Measurements from ENCODE around the gene SLC25A45.

SLC25A45 gene

DNA sequence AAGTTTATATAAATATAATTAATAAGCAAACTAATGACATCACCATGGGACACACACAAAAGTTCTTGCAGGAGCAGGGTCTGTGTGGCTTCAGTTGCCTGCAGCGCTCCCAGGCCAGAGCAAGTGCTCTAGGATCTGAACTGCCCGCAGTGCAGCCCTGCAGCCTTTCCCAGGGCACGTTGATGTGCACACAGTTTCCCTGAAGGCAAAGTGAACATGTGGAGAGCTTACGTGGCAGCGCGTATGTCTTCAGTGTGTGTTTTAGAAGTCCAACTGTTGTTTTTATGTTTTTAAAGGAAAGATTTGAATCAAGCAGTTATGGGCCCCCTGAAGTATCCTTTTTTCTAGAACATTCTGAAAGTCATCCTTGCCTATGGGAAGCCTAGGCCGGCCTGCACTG lies 29.1 kb downstream of the SLC25A45 start:
- no peak overlapping the region for H3K4me3 ChIP-seq (ENCODE audit: low read depth, low read length)
- H3K27me3 ChIP-seq (replicated peaks): peaks cover 5% of the 10 kb centered on the region
- TF ChIP-seq, protein P1, sequence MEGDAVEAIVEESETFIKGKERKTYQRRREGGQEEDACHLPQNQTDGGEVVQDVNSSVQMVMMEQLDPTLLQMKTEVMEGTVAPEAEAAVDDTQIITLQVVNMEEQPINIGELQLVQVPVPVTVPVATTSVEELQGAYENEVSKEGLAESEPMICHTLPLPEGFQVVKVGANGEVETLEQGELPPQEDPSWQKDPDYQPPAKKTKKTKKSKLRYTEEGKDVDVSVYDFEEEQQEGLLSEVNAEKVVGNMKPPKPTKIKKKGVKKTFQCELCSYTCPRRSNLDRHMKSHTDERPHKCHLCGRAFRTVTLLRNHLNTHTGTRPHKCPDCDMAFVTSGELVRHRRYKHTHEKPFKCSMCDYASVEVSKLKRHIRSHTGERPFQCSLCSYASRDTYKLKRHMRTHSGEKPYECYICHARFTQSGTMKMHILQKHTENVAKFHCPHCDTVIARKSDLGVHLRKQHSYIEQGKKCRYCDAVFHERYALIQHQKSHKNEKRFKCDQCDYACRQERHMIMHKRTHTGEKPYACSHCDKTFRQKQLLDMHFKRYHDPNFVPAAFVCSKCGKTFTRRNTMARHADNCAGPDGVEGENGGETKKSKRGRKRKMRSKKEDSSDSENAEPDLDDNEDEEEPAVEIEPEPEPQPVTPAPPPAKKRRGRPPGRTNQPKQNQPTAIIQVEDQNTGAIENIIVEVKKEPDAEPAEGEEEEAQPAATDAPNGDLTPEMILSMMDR (IDR thresholded peaks at IDR 0.05; ENCODE audit: low read depth, low read length, missing control alignments): no peak
- in situ Hi-C loops (cut with HindIII; ENCODE audit: low pct_ligation_motif_present, low sequenced_read_pairs): no loop called here
- peaks cover 43% of the 10 kb centered on the region for H3K36me3 ChIP-seq (replicated peaks)
- H3K27ac ChIP-seq: no peak overlapping the region
- DNase-seq: no peak

DNA sequence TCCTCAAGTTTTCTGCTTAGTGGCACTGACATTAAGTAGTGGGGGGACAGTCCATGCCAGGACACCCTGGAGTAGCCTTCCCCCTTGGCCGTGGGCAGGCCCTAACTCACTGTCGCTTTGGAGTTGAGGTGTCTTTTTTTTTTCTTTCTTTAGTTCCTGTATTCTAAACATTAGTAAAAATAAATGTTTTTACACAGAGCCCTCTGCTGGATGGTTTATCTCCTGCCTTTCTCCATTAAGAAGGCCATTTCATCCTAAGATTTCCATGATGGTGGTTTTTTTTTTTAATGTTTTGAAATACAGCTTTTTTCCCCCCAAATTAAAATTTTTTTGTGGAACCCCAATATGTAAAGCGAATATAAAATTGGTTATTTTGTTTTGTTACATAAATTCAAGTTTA lies 29.7 kb downstream of the SLC25A45 start:
- no peak overlapping the region for H3K27ac ChIP-seq
- in situ Hi-C loops (cut with HindIII; ENCODE audit: low pct_ligation_motif_present, low sequenced_read_pairs): no loop called here
- TF ChIP-seq, protein P1 (IDR thresholded peaks at IDR 0.05; ENCODE audit: low read depth, low read length, missing control alignments): peak; percentile 33
- peaks cover 48% of the 10 kb centered on the region for H3K36me3 ChIP-seq (replicated peaks)
- no peak overlapping the region for H3K4me3 ChIP-seq (ENCODE audit: low read depth, low read length)
- DNase-seq: no peak
- H3K27me3 ChIP-seq (replicated peaks): peaks cover 5% of the 10 kb centered on the region

DNA sequence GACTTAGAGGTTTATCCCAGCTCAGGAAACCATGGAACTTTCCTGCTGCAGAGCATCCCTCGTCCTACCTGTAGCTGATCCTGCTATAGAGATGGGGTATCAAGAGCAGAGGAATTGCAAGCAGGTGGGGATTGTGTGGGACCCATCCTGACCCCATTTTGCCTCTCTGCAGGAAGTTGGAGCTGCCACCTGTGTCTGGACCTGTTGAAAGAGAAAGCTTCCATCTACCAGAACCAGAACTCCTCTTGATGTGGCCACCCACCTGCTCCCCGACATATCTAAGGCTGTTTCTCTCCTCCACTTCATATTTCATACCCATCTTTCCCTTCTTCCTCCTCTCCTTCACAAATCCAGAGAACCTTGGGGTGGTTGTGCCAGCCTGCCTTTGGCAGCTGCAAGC lies 30.9 kb downstream of the SLC25A45 start:
- TF ChIP-seq, protein P1 (IDR thresholded peaks at IDR 0.05; ENCODE audit: low read depth, low read length, missing control alignments): no peak
- no peak overlapping the region for H3K4me3 ChIP-seq (ENCODE audit: low read depth, low read length)
- in situ Hi-C loops (cut with HindIII; ENCODE audit: low pct_ligation_motif_present, low sequenced_read_pairs): no loop called here
- H3K27ac ChIP-seq: no peak overlapping the region
- no peak for DNase-seq
- H3K27me3 ChIP-seq (replicated peaks): peaks cover 3% of the 10 kb centered on the region
- H3K36me3 ChIP-seq (replicated peaks): peaks cover 57% of the 10 kb centered on the region

DNA sequence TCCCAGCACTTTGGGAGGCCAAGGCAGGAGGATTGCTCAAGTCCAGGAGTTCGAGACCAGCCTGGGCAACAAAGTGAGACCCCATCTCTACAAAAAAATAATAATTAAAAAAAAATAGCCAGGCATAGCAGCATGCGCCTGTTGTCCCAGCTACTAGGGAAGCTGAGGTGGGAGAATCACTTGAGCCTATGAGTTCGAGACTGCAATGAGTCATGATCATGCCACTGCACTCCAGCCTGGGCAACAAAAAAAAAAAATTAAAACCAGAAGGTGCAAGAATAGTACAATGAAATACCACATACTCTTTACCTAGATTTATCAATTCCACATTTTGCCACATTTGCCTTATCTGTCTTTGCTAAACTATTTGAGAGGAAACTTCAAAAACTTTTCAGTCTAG lies 40.6 kb downstream of the SLC25A45 start:
- peaks cover 52% of the 10 kb centered on the region for H3K36me3 ChIP-seq (replicated peaks)

DNA sequence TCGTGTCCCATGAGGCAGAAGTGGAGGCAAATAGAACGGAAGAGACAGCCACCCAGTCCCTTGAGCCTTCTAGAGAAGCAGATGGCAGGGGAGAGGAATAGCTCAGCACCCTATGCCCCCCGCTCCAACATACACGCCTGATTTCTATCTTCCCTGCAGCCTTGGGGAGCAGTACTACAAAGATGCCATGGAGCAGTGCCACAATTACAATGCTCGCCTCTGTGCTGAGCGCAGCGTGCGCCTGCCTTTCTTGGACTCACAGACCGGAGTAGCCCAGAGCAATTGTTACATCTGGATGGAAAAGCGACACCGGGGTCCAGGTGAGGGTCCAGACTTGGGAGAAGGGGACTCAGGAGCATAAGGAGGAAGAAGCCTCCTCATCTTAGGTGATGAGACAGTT lies 42.2 kb downstream of the SLC25A45 start:
- no peak for DNase-seq
- TF ChIP-seq, protein P1 (IDR thresholded peaks at IDR 0.05; ENCODE audit: low read depth, low read length, missing control alignments): no peak
- in situ Hi-C loops (cut with HindIII; ENCODE audit: low pct_ligation_motif_present, low sequenced_read_pairs): no loop called here
- Histone ChIP-seq H3K27ac (no peak overlapping the region), H3K27me3 (replicated peaks) (no peaks in the 10 kb centered on the region), H3K36me3 (replicated peaks) (peaks cover 37% of the 10 kb centered on the region), H3K4me3 (ENCODE audit: low read depth, low read length) (no peak overlapping the region)

More for the DNA sequence above, 40.6 kb downstream of the SLC25A45 start:
- TF ChIP-seq, protein P1 (IDR thresholded peaks at IDR 0.05; ENCODE audit: low read depth, low read length, missing control alignments): no peak
- Histone ChIP-seq H3K4me3 (ENCODE audit: low read depth, low read length) (no peak overlapping the region), H3K27me3 (replicated peaks) (no peaks in the 10 kb centered on the region), H3K27ac (no peak overlapping the region)
- in situ Hi-C loops (cut with HindIII; ENCODE audit: low pct_ligation_motif_present, low sequenced_read_pairs): no loop called here
- DNase-seq: no peak

DNA sequence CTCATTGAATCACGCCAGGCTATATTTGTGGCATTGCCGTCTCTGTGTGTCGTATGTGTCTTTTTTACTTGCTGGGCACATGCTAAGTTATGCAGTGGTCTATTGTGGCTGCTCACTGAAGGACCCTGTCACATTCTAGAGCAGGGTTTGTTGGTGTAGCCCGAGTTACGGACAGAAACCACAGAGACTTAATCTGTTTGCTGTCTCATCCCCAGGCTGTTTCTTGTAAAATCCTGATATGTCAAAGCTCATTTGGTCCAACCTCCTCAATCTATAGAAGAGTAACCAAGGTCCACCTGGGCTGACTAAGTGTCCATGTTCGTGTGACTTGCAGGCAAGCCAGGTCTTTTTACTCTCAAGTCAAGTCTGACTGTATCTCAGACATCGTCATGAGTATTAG lies 43.8 kb downstream of the SLC25A45 start:
- DNase-seq: no peak
- in situ Hi-C loops (cut with HindIII; ENCODE audit: low pct_ligation_motif_present, low sequenced_read_pairs): no loop called here
- peaks cover 26% of the 10 kb centered on the region for H3K36me3 ChIP-seq (replicated peaks)

More for the DNA sequence above, 43.8 kb downstream of the SLC25A45 start:
- no peak overlapping the region for H3K4me3 ChIP-seq (ENCODE audit: low read depth, low read length)
- no peaks in the 10 kb centered on the region for H3K27me3 ChIP-seq (replicated peaks)
- TF ChIP-seq, protein P1 (IDR thresholded peaks at IDR 0.05; ENCODE audit: low read depth, low read length, missing control alignments): no peak
- no peak overlapping the region for H3K27ac ChIP-seq
